HG03439 (cell line): Measurements from ENCODE around the gene ZNF107.
"Not testable (repeated sequence)": the region's sequence is repeated elsewhere in the genome, so short reads cannot be mapped to it uniquely, and the experiment has no call there.

Experiments used
- ATAC-seq: cut with Tn5 transposase; IDR thresholded peaks from one replicate; pipeline ENCODE4 v1.9.1; 2021; ENCODE audit warnings: mild to moderate bottlenecking, moderate library complexity; ENCODE audit not compliant: unreplicated experiment

ZNF107 gene

GRCh38 chr7:64642875-64643274, 23.1 kb upstream of the ZNF107 start:
- no peak for ATAC-seq

GRCh38 chr7:64643566-64643965, 22.4 kb upstream of the ZNF107 start:
- no peak for ATAC-seq

GRCh38 chr7:64651203-64651602, 14.7 kb upstream of the ZNF107 start:
- ATAC-seq: no peak

GRCh38 chr7:64651632-64652165, 14.2 kb upstream of the ZNF107 start:
- no peak for ATAC-seq

- no peak for ATAC-seq
Observed at GRCh38 chr7:64653721-64654401, 12.1 kb upstream of the ZNF107 start.

GRCh38 chr7:64654796-64655548, 11.0 kb upstream of the ZNF107 start:
- no peak for ATAC-seq

GRCh38 chr7:64655811-64656210, 10.1 kb upstream of the ZNF107 start:
- no peak for ATAC-seq

- ATAC-seq: no peak
Observed at GRCh38 chr7:64656489-64656888, 9.4 kb upstream of the ZNF107 start.

- not testable (repeated sequence) for ATAC-seq
Observed at GRCh38 chr7:64662091-64662490, 3.8 kb upstream of the ZNF107 start.

- ATAC-seq: no peak
Observed at GRCh38 chr7:64666663-64667050, 724 bp downstream of the ZNF107 start.

- ATAC-seq: no peak
Observed at GRCh38 chr7:64667311-64667710, 1.4 kb downstream of the ZNF107 start.

GRCh38 chr7:64672414-64672813, 6.5 kb downstream of the ZNF107 start:
- no peak for ATAC-seq

- ATAC-seq: no peak
Observed at GRCh38 chr7:64685091-64685490, 19.2 kb downstream of the ZNF107 start.

GRCh38 chr7:64685741-64686140, 19.8 kb downstream of the ZNF107 start:
- no peak for ATAC-seq

- no peak for ATAC-seq
Observed at GRCh38 chr7:64686493-64687184, 20.7 kb downstream of the ZNF107 start.

GRCh38 chr7:64687249-64687648, 21.3 kb downstream of the ZNF107 start:
- no peak for ATAC-seq

- no peak for ATAC-seq
Observed at GRCh38 chr7:64688988-64689387, 23.1 kb downstream of the ZNF107 start.

- ATAC-seq: no peak
Observed at GRCh38 chr7:64691831-64692230, 25.9 kb downstream of the ZNF107 start.

- ATAC-seq: not testable (repeated sequence)
Observed at GRCh38 chr7:64697863-64698262, 31.9 kb downstream of the ZNF107 start.

GRCh38 chr7:64706625-64707292, 40.8 kb downstream of the ZNF107 start:
- no peak for ATAC-seq

GRCh38 chr7:64717896-64718295, 52.0 kb downstream of the ZNF107 start:
- ATAC-seq: not testable (repeated sequence)
